ENCODE measurements around the gene TXNDC2. TPM values are rescaled to one million over a fixed set of nuclear protein-coding genes. Genes with fewer than 3 reads are reported as not detected.

TXNDC2 gene
- total RNA-seq, 1 experiment from 2014 or later = 0.12 TPM

GRCh38 chr18:9861157-9861556 is 24.6 kb upstream of the TXNDC2 start:
- H3K27me3 ChIP-seq (ENCODE audit: insufficient read depth, low read length) = no peaks in the 10 kb centered on the region
- no peaks in the 10 kb centered on the region for H3K36me3 ChIP-seq (ENCODE audit: control insufficient read depth in 1 of 2, insufficient read depth in 2 of 2, low read length in 2 of 2)
- no peak overlapping the region for H3K9ac ChIP-seq (ENCODE audit: low read length)
- H3K4me1 ChIP-seq (ENCODE audit: control insufficient read depth in 1 of 2, insufficient read depth in 2 of 2, low read length in 2 of 2) = peaks cover 6 to 9% of the 10 kb centered on the region in 2 experiments; a peak in 3 of 4 replicates
- H3K9me2 ChIP-seq (ENCODE audit: insufficient read depth) = no peaks in the 10 kb centered on the region; the same call in 1 of the 2 replicates
- ChIA-PET RAD21 (ENCODE audit: low non-redundant PET in 1 of 2, low total read pairs in 2 of 2, uncharacterized antibody in 2 of 2, unreplicated experiment in 2 of 2) (no interaction called here), POLR2A (interaction anchor here (1.2 kb wide), 1 partner anchor 9 kb away, joined by 3 read pairs; no protein-coding TSS in a partner anchor), CTCF (no interaction called here)
- peaks cover 2 to 6% of the 10 kb centered on the region in 2 experiments; a peak in 2 of 4 replicates for H3K9me3 ChIP-seq (ENCODE audit: control insufficient read depth in 1 of 2, insufficient read depth in 1 of 2, low read depth in 1 of 2, low read length in 2 of 2)
- no peaks in the 10 kb centered on the region for H4K20me1 ChIP-seq (ENCODE audit: insufficient read depth)
- no peak overlapping the region for H2AFZ ChIP-seq (ENCODE audit: low read depth, low read length, poor library complexity, severe bottlenecking)
- TF ChIP-seq POLR2AphosphoS5 (IDR thresholded peaks at IDR 0.05; ENCODE audit: low read depth, low read length) = no peak
- no peak for TF ChIP-seq CEBPB (IDR thresholded peaks at IDR 0.05; ENCODE audit: low read depth)
- TF ChIP-seq YY1 (IDR thresholded peaks at IDR 0.05; ENCODE audit: extremely low read depth, insufficient replicate concordance, low read depth, low read length) = no peak
- TF ChIP-seq EGR1 (IDR thresholded peaks at IDR 0.05; ENCODE audit: low read depth) = no peak
- TF ChIP-seq SP1 (IDR thresholded peaks at IDR 0.05; ENCODE audit: low read depth) = no peak
- TF ChIP-seq SRF (IDR thresholded peaks at IDR 0.05; ENCODE audit: low read depth) = no peak
- no peak for TF ChIP-seq JUND (IDR thresholded peaks at IDR 0.05)
- no peak for TF ChIP-seq TCF7L2 (IDR thresholded peaks at IDR 0.05; ENCODE audit: borderline replicate concordance, extremely low read depth, insufficient read depth, insufficient read length)
- TF ChIP-seq ZNF274 (IDR thresholded peaks at IDR 0.05; ENCODE audit: low read depth, low read length) = no peak
- no peaks in the 10 kb centered on the region for H3K79me2 ChIP-seq (ENCODE audit: insufficient read depth, low read length)
- no peak overlapping the region for H3K4me2 ChIP-seq (ENCODE audit: low read length)
- no peak for DNase-seq (ENCODE audit: low read depth, low spot score)
- intact Hi-C loops (cut with micrococcal nuclease) = no loop called here
- H3K4me3 ChIP-seq (replicated peaks in 1 of 2; ENCODE audit: low read depth in 1 of 2, low read length in 2 of 2) = no peak overlapping the region
- H3K27ac ChIP-seq (ENCODE audit: low read depth, low read length) = no peak overlapping the region
- ATAC-seq = no peak
- BruUV-seq (replicated peaks) = no TSS peak

- Histone ChIP-seq H3K36me3 (ENCODE audit: control insufficient read depth in 1 of 2, insufficient read depth in 2 of 2, low read length in 2 of 2) (no peaks in the 10 kb centered on the region), H3K4me3 (replicated peaks in 1 of 2; ENCODE audit: low read depth in 1 of 2, low read length in 2 of 2) (no peak overlapping the region), H3K79me2 (ENCODE audit: insufficient read depth, low read length) (no peaks in the 10 kb centered on the region), H2AFZ (ENCODE audit: low read depth, low read length, poor library complexity, severe bottlenecking) (no peak overlapping the region), H4K20me1 (ENCODE audit: insufficient read depth) (no peaks in the 10 kb centered on the region), H3K27ac (ENCODE audit: low read depth, low read length) (no peak overlapping the region), H3K4me1 (ENCODE audit: control insufficient read depth in 1 of 2, insufficient read depth in 2 of 2, low read length in 2 of 2) (peaks cover under 1 to 6% of the 10 kb centered on the region in 2 experiments; a peak in 2 of 4 replicates), H3K27me3 (ENCODE audit: insufficient read depth, low read length) (no peaks in the 10 kb centered on the region), H3K9me3 (ENCODE audit: control insufficient read depth in 1 of 2, insufficient read depth in 1 of 2, low read depth in 1 of 2, low read length in 2 of 2) (peaks cover 6 to 11% of the 10 kb centered on the region in 2 experiments; a peak in 2 of 4 replicates), H3K4me2 (ENCODE audit: low read length) (no peak overlapping the region), H3K9ac (ENCODE audit: low read length) (no peak overlapping the region), H3K9me2 (ENCODE audit: insufficient read depth) (no peaks in the 10 kb centered on the region; the same call in 1 of the 2 replicates)
- ChIA-PET RAD21 (ENCODE audit: low non-redundant PET in 1 of 2, low total read pairs in 2 of 2, uncharacterized antibody in 2 of 2, unreplicated experiment in 2 of 2) (no interaction called here), POLR2A (no interaction called here), CTCF (no interaction called here)
- TF ChIP-seq RAD21 (IDR thresholded peaks at IDR 0.05; ENCODE audit: low read depth) (no peak), JUND (IDR thresholded peaks at IDR 0.05) (no peak), YY1 (IDR thresholded peaks at IDR 0.05; ENCODE audit: extremely low read depth, insufficient replicate concordance, low read depth, low read length) (no peak), SIN3A (IDR thresholded peaks at IDR 0.05; ENCODE audit: low read depth) (no peak), ZNF274 (IDR thresholded peaks at IDR 0.05; ENCODE audit: low read depth, low read length) (no peak), TCF7L2 (IDR thresholded peaks at IDR 0.05; ENCODE audit: borderline replicate concordance, extremely low read depth, insufficient read depth, insufficient read length) (no peak), EZH2phosphoT487 (IDR thresholded peaks at IDR 0.05; ENCODE audit: borderline replicate concordance) (no peak), MAX (IDR thresholded peaks at IDR 0.05) (no peak), SP1 (IDR thresholded peaks at IDR 0.05; ENCODE audit: low read depth) (no peak), EGR1 (IDR thresholded peaks at IDR 0.05; ENCODE audit: low read depth) (no peak), ZFX (IDR thresholded peaks at IDR 0.05) (no peak)
- no peak for ATAC-seq
- BruUV-seq (replicated peaks) = no TSS peak
- no peak for DNase-seq (ENCODE audit: low read depth, low spot score)
- intact Hi-C loops (cut with micrococcal nuclease) = no loop called here
Measured at GRCh38 chr18:9861933-9862332, 23.8 kb upstream of the TXNDC2 start.

Data from HCT116 (cell line).